Keratinocyte (primary cell): ENCODE results near the gene LRIG3.

ENCODE experiments used
- EZH2 ChIP-seq: IDR thresholded peaks from one replicate; pipeline ENCODE4 v1.6.1; 2012; ENCODE audit warnings: inconsistent platforms, mild to moderate bottlenecking, low read length, moderate library complexity
- TF ChIP-seq, protein P1 (sequence below), 3 experiments: IDR thresholded peaks in 1 of 3; conservative IDR thresholded peaks in 1 of 3; optimal IDR thresholded peaks in 1 of 3; 2 replicates in 2 of 3; 3 replicates in 1 of 3; pipeline versions ENCODE3 to v1.5.1; 2011; ENCODE audit warnings: low read length in 3 of 3, mild to moderate bottlenecking in 3 of 3, moderate library complexity in 2 of 3, control low read depth in 1 of 3, inconsistent platforms in 1 of 3; ENCODE audit not compliant: insufficient read depth in 2 of 3; ENCODE audit errors: extremely low read depth in 1 of 3

- TF ChIP-seq, protein P1, sequence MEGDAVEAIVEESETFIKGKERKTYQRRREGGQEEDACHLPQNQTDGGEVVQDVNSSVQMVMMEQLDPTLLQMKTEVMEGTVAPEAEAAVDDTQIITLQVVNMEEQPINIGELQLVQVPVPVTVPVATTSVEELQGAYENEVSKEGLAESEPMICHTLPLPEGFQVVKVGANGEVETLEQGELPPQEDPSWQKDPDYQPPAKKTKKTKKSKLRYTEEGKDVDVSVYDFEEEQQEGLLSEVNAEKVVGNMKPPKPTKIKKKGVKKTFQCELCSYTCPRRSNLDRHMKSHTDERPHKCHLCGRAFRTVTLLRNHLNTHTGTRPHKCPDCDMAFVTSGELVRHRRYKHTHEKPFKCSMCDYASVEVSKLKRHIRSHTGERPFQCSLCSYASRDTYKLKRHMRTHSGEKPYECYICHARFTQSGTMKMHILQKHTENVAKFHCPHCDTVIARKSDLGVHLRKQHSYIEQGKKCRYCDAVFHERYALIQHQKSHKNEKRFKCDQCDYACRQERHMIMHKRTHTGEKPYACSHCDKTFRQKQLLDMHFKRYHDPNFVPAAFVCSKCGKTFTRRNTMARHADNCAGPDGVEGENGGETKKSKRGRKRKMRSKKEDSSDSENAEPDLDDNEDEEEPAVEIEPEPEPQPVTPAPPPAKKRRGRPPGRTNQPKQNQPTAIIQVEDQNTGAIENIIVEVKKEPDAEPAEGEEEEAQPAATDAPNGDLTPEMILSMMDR (optimal IDR thresholded peaks at IDR 0.05 in 1 of 3, IDR thresholded peaks at IDR 0.05 in 1 of 3, conservative IDR thresholded peaks at IDR 0.05 in 1 of 3; ENCODE audit: extremely low read depth in 1 of 3, insufficient read depth in 2 of 3, low read length in 3 of 3), result no peak
- TF ChIP-seq EZH2, result no peak
These were observed 19.2 kb upstream of the LRIG3 start for GRCh38 chr12:58939399-58940100.
